B cell (primary cell): ENCODE results near the gene PSMD3. TPM values are rescaled to one million over a fixed set of nuclear protein-coding genes. Genes with fewer than 3 reads are reported as not detected.

Experiments
- ATAC-seq: fragments of 200-7000 bp; cut with Tn5 transposase; one replicate; pipeline ENCODE4 v1.10.0; 2021; ENCODE audit warnings: low read depth, mild to moderate bottlenecking, moderate number of reproducible peaks, moderate library complexity
- CTCF ChIA-PET: fragments of 350-600 bp; sonication (Branson Sonifier 250); formaldehyde crosslinking; loops from one replicate; lab custom pipeline; 2021; ENCODE audit warnings: antibody characterized with exemption, inconsistent platforms; lab: Charles Lee
- POLR2A ChIA-PET: fragments of 350-600 bp; sonication (Branson Sonifier 250); formaldehyde crosslinking; loops from one replicate; lab custom pipeline; 2021; ENCODE audit warnings: antibody characterized with exemption; lab: Charles Lee
- DNase-seq: peaks from one replicate; pipeline ENCODE4 v3.0.0; 2013
- H2AFZ ChIP-seq: 2 replicates; pipeline ENCODE4 v1.6.1; 2012; ENCODE audit warnings: mild to moderate bottlenecking, low read depth, low read length; ENCODE audit not compliant: insufficient read depth, poor library complexity, severe bottlenecking
- H3K27ac ChIP-seq, 2 donors: 1 replicate in 1 of 2; 2 replicates in 1 of 2; pipeline ENCODE4 v1.5.1; 2012 to 2013; ENCODE audit warnings: low read length in 2 of 2, mild to moderate bottlenecking in 2 of 2, moderate library complexity in 1 of 2
- H3K27me3 ChIP-seq, 4 experiments: fragments of 200-600 bp in 1 of 4; sonication (generic) in 1 of 4; replicated peaks in 1 of 4; 1 replicate in 2 of 4; 2 replicates in 2 of 4; pipeline versions ENCODE4 v1.6.1 to v1.7.0; 2013 to 2016; ENCODE audit warnings: low read length in 3 of 4, mild to moderate bottlenecking in 2 of 4, mixed read lengths in 1 of 4, moderate library complexity in 1 of 4; ENCODE audit not compliant: insufficient read depth in 4 of 4, control insufficient read depth in 3 of 4; ENCODE audit errors: control extremely low read depth in 1 of 4
- H3K36me3 ChIP-seq, 2 experiments: replicated peaks in 1 of 2; 1 replicate in 1 of 2; 2 replicates in 1 of 2; pipeline versions ENCODE4 v1.6.1 to v1.7.1; 2013; ENCODE audit warnings: low read length in 1 of 2; ENCODE audit not compliant: insufficient read depth in 2 of 2, control insufficient read depth in 1 of 2; ENCODE audit errors: control extremely low read depth in 1 of 2, extremely low read depth in 1 of 2
- H3K4me1 ChIP-seq, 2 donors: fragments of 200-600 bp in 1 of 2; sonication (generic) in 1 of 2; 1 replicate in 1 of 2; 2 replicates in 1 of 2; pipeline versions ENCODE4 v1.5.1 to v1.6.1; 2013 to 2017; ENCODE audit warnings: low read length in 2 of 2; ENCODE audit not compliant: control insufficient read depth in 2 of 2, insufficient read depth in 2 of 2
- H3K4me2 ChIP-seq: replicated peaks from 2 replicates; pipeline ENCODE3; 2012; ENCODE audit warnings: mild to moderate bottlenecking, low read depth, low read length; ENCODE audit not compliant: poor library complexity, severe bottlenecking
- H3K4me3 ChIP-seq, 5 experiments: fragments of 200-600 bp in 1 of 5; sonication (generic) in 1 of 5; 1 replicate in 3 of 5; 2 replicates in 2 of 5; pipeline versions ENCODE4 v1.5.1 to v1.7.0; 2011 to 2016; ENCODE audit warnings: low read length in 4 of 5, mild to moderate bottlenecking in 4 of 5, low read depth in 2 of 5, control low read depth in 1 of 5, moderate library complexity in 1 of 5; ENCODE audit not compliant: insufficient read depth in 1 of 5; ENCODE audit errors: control extremely low read depth in 1 of 5, extremely low read depth in 1 of 5
- H3K79me2 ChIP-seq: fragments of 200-600 bp; sonication (generic); one replicate; pipeline ENCODE4 v1.6.0; 2016; ENCODE audit warnings: low read length; ENCODE audit not compliant: control insufficient read depth, insufficient read depth
- H3K9ac ChIP-seq: fragments of 200-600 bp; sonication (generic); 2 replicates; pipeline ENCODE4 v1.6.1; 2017; ENCODE audit warnings: mild to moderate bottlenecking, low read length, moderate library complexity
- H3K9me3 ChIP-seq, 3 donors: one replicate each; pipeline versions ENCODE4 v1.6.1 to v1.7.1; 2013; ENCODE audit warnings: low read length in 2 of 3; ENCODE audit not compliant: control insufficient read depth in 2 of 3, insufficient read depth in 1 of 3; ENCODE audit errors: control extremely low read depth in 1 of 3
- H4K20me1 ChIP-seq: 2 replicates; pipeline ENCODE4 v1.6.0; 2012; ENCODE audit warnings: mild to moderate bottlenecking, low read length; ENCODE audit not compliant: insufficient read depth, control insufficient read depth, poor library complexity, severe bottlenecking
- H3K27ac Mint-ChIP-seq: one replicate; pipeline ENCODE4 v1.8.0; 2021; ENCODE audit warnings: mixed read lengths
- H3K27me3 Mint-ChIP-seq: one replicate; pipeline ENCODE4 v1.8.0; 2021; ENCODE audit warnings: mixed read lengths
- H3K4me1 Mint-ChIP-seq: one replicate; pipeline ENCODE4 v1.8.0; 2021; ENCODE audit warnings: mixed read lengths
- H3K4me3 Mint-ChIP-seq: one replicate; pipeline ENCODE4 v1.8.0; 2021; ENCODE audit warnings: mixed read lengths
- H3K9me3 Mint-ChIP-seq: one replicate; pipeline ENCODE4 v1.8.0; 2022; ENCODE audit warnings: mixed read lengths; ENCODE audit not compliant: insufficient read depth
- EZH2 ChIP-seq: IDR thresholded peaks from 2 replicates; pipeline ENCODE4 v1.6.1; 2012; ENCODE audit warnings: borderline replicate concordance, low read depth, mild to moderate bottlenecking, moderate library complexity, low read length; ENCODE audit not compliant: insufficient read depth, poor library complexity, severe bottlenecking
- WGBS: methylation state at CpG from one replicate; pipeline ENCODE4 v1.1.5; 2013; ENCODE audit warnings: missing lambda C conversion rate; ENCODE audit not compliant: insufficient coverage; 5-methylcytosine and 5-hydroxymethylcytosine counted together
- intact Hi-C: fragments of 100-400 bp; cut with micrococcal nuclease; formaldehyde crosslinking; loops from one replicate; pipeline ENCODE4 v1.10.0; 2022
- polyA plus RNA-seq: library from polyadenylated mRNA; depleted of rRNA; stranded (reverse); fragments of >200 nt; gene quantifications from 2 replicates; pipeline ENCODE4 v1.2.3, GENCODE V29; 2012
- total RNA-seq, 2 donors: library from RNA; stranded (reverse); fragments of 120-200 nt in 1 of 2; gene quantifications; 1 replicate in 1 of 2; 2 replicates in 1 of 2; pipeline versions ENCODE4 v1.2.3 to v1.2.4, GENCODE V29; 2013 to 2022
- TF ChIP-seq, protein P1 (sequence below): fragments of 200-600 bp; IDR thresholded peaks from one replicate; pipeline ENCODE4 v1.8.0; 2022; ENCODE audit warnings: antibody characterized with exemption, mild to moderate bottlenecking

The PSMD3 gene
- total and polyA plus RNA-seq, 2 donors (not counting 1 experiment from before 2014, with no cell fraction given), result 72.6 to 76.6 TPM

DNA sequence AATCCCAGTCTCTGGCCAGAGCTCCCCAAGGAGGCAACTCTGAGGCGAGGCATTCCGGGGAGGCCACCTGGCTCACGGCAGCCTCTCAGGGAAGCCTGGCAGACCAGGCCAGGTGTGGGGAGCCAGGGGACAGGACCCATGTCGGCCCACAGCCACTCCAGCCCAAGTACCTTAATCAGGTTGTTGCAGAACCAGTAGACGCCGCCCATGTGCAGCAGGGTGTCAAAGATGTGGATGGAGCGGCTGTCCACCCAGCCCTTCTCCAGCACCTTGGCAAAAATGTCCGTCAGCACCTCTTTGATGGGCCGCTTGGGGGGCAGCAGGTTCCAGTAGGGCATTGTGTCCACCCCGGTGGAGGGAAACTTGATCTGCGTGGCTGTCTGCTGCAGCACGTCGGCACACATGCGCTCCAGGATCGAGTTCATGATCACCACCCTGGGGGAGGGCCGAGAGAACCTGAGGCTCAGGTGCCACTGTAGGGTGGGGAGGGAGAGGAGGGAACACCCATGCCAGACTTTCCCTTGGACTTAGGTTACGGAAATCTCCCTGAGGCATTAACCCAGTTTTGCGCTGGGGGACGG, 42.4 kb downstream of the PSMD3 start:
- CTCF ChIA-PET, result no interaction called here
- no peak overlapping the region for H3K27ac ChIP-seq
- intact Hi-C loops, result no loop called here
- H3K4me1 ChIP-seq, result peaks cover 0 to 5% of the 10 kb centered on the region in 2 donors
- Mint-ChIP-seq H3K4me1 (peaks cover 4% of the 10 kb centered on the region), H3K9me3 (no peaks in the 10 kb centered on the region), H3K27ac (no peak overlapping the region), H3K4me3 (no peak overlapping the region), H3K27me3 (no peaks in the 10 kb centered on the region)
- no peaks in the 10 kb centered on the region for H3K27me3 ChIP-seq
- no peak overlapping the region for H3K4me2 ChIP-seq
- DNase-seq (no peak), ATAC-seq (no peak)
- TF ChIP-seq, protein P1, sequence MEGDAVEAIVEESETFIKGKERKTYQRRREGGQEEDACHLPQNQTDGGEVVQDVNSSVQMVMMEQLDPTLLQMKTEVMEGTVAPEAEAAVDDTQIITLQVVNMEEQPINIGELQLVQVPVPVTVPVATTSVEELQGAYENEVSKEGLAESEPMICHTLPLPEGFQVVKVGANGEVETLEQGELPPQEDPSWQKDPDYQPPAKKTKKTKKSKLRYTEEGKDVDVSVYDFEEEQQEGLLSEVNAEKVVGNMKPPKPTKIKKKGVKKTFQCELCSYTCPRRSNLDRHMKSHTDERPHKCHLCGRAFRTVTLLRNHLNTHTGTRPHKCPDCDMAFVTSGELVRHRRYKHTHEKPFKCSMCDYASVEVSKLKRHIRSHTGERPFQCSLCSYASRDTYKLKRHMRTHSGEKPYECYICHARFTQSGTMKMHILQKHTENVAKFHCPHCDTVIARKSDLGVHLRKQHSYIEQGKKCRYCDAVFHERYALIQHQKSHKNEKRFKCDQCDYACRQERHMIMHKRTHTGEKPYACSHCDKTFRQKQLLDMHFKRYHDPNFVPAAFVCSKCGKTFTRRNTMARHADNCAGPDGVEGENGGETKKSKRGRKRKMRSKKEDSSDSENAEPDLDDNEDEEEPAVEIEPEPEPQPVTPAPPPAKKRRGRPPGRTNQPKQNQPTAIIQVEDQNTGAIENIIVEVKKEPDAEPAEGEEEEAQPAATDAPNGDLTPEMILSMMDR, result no peak
- TF ChIP-seq EZH2, result no peak
- no peaks in the 10 kb centered on the region for H3K79me2 ChIP-seq
- POLR2A ChIA-PET, result interaction anchor here (0.5 kb wide), 1 partner anchor 84 kb away, joined by 3 read pairs; no protein-coding TSS in a partner anchor
- H3K9me3 ChIP-seq, result no peaks in the 10 kb centered on the region
- no peaks in the 10 kb centered on the region for H4K20me1 ChIP-seq
- H2AFZ ChIP-seq, result no peak overlapping the region
- H3K36me3 ChIP-seq, result peaks cover 0 to 74% of the 10 kb centered on the region in 2 experiments
- H3K4me3 ChIP-seq, result no peak overlapping the region
- 97% methylated on average over 16 of the region's 19 CpGs for WGBS
- H3K9ac ChIP-seq, result no peak overlapping the region

DNA sequence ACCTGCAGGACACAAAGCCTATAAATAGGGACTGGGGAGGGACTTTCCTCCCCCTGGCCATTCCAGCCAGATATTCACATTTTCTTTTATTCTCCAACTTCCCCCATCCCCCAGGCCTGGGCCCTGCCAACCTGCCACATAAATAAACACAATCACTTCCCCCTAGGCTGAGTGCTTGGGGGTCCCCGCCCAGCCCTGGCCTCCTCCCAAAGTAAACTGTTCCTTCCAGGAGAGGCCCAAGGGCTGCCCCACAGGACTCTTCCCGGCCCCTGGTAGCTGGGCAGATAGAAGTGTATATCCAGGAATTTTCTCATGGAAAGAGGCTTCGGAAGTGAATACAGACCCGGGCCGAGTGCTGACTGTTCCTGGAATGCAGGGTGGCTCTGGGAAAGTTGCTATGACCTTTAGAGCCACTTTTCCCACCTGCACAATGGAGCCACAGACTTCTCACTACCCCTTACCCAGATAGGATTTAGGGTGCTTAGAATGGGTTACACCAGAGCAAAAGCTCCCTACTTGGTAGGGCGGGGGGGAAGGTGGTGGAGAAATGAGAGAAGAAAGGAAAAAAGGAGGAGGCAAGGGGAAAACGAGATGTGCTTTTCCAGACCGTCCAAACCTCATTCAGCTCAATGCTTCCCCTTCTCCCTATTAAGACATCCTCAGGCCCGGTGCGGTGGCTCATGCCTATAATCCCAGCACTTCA, 43.1 kb downstream of the PSMD3 start:
- intact Hi-C loops, result no loop called here
- Mint-ChIP-seq H3K4me3 (no peak overlapping the region), H3K9me3 (no peaks in the 10 kb centered on the region), H3K27me3 (no peaks in the 10 kb centered on the region), H3K4me1 (peaks cover 4% of the 10 kb centered on the region), H3K27ac (no peak overlapping the region)
- no peaks in the 10 kb centered on the region for H3K9me3 ChIP-seq
- H3K9ac ChIP-seq, result no peak overlapping the region
- no peak overlapping the region for H3K27ac ChIP-seq
- no peaks in the 10 kb centered on the region for H4K20me1 ChIP-seq
- H2AFZ ChIP-seq, result no peak overlapping the region
- H3K36me3 ChIP-seq, result peaks cover 0 to 74% of the 10 kb centered on the region in 2 experiments
- 79% methylated on average over 2 of the region's 10 CpGs for WGBS
- TF ChIP-seq EZH2, result no peak
- TF ChIP-seq, protein P1, result no peak
- H3K27me3 ChIP-seq, result no peaks in the 10 kb centered on the region
- CTCF ChIA-PET, result interaction anchor here (0.6 to 5.9 kb wide), 3 partner anchors 10 to 116 kb away, joined by 3 to 55 read pairs (median 52); partner anchors contain the start of genes CASC3 and CSF3
- ATAC-seq (no peak), DNase-seq (no peak)
- POLR2A ChIA-PET, result no interaction called here
- H3K79me2 ChIP-seq, result no peaks in the 10 kb centered on the region
- H3K4me3 ChIP-seq, result no peak overlapping the region
- H3K4me2 ChIP-seq, result no peak overlapping the region
- H3K4me1 ChIP-seq, result peaks cover 0 to 5% of the 10 kb centered on the region in 2 donors
